ENCODE measurements around the gene PLIN5.

PLIN5 gene

GRCh38 chr19:4499318-4499717 lies 35.7 kb downstream of the PLIN5 start:
- TF ChIP-seq CTCF (IDR thresholded peaks at IDR 0.05; ENCODE audit: low read depth, low read length) = no peak
- no peak overlapping the region for H3K4me3 ChIP-seq (ENCODE audit: low read depth, low read length)

- no peak for TF ChIP-seq CTCF (IDR thresholded peaks at IDR 0.05; ENCODE audit: low read depth, low read length)
Measured at GRCh38 chr19:4498694-4499093, 36.3 kb downstream of the PLIN5 start.

GRCh38 chr19:4497770-4498389 lies 37.1 kb downstream of the PLIN5 start:
- TF ChIP-seq CTCF (IDR thresholded peaks at IDR 0.05; ENCODE audit: low read depth, low read length) = no peak
- H3K4me3 ChIP-seq (ENCODE audit: low read depth, low read length) = no peak overlapping the region

More at GRCh38 chr19:4498694-4499093, 36.3 kb downstream of the PLIN5 start:
- no peak overlapping the region for H3K4me3 ChIP-seq (ENCODE audit: low read depth, low read length)

DNA sequence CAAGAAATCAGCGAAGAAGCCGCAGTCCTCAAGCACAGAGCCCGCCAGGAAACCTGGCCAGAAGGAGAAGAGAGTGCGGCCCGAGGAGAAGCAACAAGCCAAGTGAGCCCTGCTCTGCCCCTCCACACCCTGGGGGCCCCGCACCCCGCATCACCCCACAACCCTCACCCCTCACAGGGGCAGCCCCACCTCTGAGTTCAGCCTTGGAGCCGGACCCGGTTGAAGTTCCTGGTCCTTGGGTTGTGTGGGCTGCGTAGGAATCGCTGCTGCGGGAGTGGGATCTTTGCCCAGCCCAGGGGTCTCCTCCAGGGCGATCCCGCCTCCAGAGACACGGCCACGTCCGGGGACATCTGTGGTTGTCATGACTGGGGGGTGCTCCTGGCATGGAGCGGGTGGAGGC lies 38.7 kb downstream of the PLIN5 start:
- no peak overlapping the region for H3K4me3 ChIP-seq (ENCODE audit: low read depth, low read length)
- no peak for TF ChIP-seq CTCF (IDR thresholded peaks at IDR 0.05; ENCODE audit: low read depth, low read length)

DNA sequence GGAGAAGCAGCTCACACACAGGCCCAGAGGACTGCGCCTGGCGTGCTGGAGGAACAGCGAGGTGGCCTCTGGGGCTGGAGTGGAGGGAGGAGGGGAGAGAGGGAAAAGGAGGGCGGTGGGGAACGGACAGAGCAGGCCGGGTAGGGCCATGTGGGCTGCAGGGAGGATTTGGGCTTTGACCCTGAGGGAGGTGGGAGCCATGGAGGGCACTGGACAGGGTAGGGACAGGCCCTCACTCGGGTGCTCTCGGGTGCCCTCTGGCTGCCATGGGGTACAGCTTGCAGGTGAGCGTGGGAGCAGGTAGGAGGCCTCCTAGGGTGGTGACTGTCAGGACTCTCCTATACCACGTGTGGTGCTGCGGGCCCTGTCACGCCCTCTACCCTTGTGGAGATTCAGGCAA lies 39.6 kb downstream of the PLIN5 start:
- no peak overlapping the region for H3K4me3 ChIP-seq (ENCODE audit: low read depth, low read length)
- TF ChIP-seq CTCF (IDR thresholded peaks at IDR 0.05; ENCODE audit: low read depth, low read length) = no peak

- no peak for TF ChIP-seq CTCF (IDR thresholded peaks at IDR 0.05; ENCODE audit: low read depth, low read length)
Measured at GRCh38 chr19:4494691-4495064, 40.3 kb downstream of the PLIN5 start.

DNA sequence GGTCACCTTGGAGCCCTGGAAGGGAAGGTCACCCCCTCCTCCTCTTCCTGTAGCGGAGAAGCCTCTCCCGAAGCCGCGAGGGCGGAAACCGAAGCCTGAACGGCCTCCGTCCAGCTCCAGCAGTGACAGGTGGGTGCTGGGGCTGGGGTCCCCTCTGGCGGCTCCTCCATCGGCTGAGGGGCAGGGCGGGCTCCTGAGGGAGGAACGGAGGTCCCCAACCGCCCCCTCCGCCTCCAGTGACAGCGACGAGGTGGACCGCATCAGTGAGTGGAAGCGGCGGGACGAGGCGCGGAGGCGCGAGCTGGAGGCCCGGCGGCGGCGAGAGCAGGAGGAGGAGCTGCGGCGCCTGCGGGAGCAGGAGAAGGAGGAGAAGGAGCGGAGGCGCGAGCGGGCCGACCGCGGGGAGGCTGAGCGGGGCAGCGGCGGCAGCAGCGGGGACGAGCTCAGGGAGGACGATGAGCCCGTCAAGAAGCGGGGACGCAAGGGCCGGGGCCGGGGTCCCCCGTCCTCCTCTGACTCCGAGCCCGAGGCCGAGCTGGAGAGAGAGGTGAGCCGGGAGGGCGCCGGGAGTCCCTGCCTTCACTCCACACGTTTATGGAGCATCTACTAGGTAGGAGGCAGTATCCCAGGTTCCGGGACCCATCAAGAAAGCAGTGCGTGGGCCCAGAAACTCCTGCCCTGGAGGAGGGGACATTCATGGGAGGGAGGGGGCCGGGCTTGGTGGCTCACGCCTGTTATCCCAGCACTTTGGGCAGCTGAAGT lies 40.9 kb downstream of the PLIN5 start:
- no peak overlapping the region for H3K4me3 ChIP-seq (ENCODE audit: low read depth, low read length)
- no peak for TF ChIP-seq CTCF (IDR thresholded peaks at IDR 0.05; ENCODE audit: low read depth, low read length)

More at GRCh38 chr19:4494691-4495064, 40.3 kb downstream of the PLIN5 start:
- no peak overlapping the region for H3K4me3 ChIP-seq (ENCODE audit: low read depth, low read length)
